Measurements from ENCODE around the gene B4GALT1.

The B4GALT1 gene, protein sequence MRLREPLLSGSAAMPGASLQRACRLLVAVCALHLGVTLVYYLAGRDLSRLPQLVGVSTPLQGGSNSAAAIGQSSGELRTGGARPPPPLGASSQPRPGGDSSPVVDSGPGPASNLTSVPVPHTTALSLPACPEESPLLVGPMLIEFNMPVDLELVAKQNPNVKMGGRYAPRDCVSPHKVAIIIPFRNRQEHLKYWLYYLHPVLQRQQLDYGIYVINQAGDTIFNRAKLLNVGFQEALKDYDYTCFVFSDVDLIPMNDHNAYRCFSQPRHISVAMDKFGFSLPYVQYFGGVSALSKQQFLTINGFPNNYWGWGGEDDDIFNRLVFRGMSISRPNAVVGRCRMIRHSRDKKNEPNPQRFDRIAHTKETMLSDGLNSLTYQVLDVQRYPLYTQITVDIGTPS

GRCh38 chr9:33167084-33167971, at the start of gene B4GALT1:
B4GALT1 (minus strand) TSS chr9:33167336; CDS start chr9:33167169, 167 bp downstream.
- peak; percentile 97 for DNase-seq

GRCh38 chr9:33211695-33212393, 44.7 kb upstream of the B4GALT1 start:
- DNase-seq = no peak

DNA sequence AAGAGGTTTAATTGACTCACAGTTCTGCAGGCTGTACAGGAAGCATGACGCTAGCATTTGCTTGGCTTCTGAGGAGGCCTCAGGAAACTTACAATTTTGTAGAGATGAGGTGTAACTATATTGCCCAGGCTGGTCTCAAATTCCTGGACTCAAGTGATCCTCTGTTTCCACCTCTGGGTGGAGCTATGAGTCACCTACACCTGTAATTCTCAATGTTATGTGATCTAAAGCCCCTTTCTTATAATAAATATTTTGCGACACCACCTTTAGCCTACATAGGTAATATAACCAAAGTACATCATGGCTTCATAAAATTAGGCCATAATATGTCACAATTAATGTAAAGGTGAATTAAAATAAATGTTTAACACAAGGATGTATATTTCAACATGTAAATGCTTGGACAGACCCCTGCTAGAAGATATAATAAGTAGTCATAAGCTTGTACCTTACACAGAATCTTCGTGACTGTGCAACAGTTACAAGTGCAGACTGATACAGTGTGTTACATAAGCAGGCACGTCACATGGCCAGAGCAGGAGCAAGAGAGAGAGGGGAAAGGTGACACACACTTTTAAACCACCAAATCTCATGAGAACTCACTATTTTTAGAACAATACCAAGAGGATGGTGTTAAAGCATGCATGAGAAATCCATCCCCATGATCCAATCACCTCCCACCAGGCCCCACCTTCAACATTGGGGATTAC, 43.0 kb upstream of the B4GALT1 start:
- no peak for DNase-seq

DNA sequence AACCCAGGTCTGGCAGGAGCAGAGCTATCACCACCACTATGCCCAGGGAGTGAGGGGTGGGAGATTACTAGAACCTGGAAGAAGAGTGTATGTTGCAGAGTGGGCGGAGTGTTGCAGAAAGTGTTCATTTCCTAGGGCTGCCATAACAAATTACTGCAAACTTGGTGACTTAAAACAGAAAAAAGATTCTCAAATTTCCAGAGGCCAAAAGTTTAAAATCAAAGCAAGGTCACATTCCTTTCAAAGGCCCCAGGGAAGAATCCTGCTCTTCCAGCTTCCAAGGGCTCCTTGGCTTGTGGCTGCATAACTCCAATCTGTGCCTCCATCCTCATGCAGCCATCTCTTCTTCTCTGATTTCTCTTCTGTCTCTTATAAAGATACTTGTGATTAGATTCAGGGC, 42.3 kb upstream of the B4GALT1 start:
- no peak for DNase-seq

GRCh38 chr9:33202552-33203201, 35.5 kb upstream of the B4GALT1 start:
- peak; percentile 57 for DNase-seq

- no peak for DNase-seq
These were observed 34.9 kb upstream of the B4GALT1 start for GRCh38 chr9:33202018-33202417.

GRCh38 chr9:33198165-33198564, 31.0 kb upstream of the B4GALT1 start:
- DNase-seq = no peak

- DNase-seq = no peak
These were observed 30.4 kb upstream of the B4GALT1 start for GRCh38 chr9:33197279-33198152.

DNA sequence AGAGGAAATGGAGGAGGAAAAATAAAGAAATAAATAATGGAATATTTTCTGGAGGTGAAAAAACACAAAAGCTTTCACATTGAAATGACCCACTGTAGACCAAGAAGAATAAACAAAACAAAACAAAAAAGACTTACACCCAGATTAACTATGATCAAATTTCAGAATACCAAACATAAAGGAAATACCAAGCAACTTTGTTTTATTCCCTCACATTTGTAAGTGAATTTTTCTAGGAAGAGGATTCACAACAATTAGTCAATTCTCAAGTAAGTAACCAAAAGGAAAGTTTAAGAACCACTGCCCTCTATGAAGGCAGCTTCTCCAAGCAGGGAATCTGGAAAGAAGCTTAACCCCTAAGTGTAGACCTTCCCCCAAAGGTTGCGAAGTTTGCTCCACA, 29.6 kb upstream of the B4GALT1 start:
- no peak for DNase-seq

DNA sequence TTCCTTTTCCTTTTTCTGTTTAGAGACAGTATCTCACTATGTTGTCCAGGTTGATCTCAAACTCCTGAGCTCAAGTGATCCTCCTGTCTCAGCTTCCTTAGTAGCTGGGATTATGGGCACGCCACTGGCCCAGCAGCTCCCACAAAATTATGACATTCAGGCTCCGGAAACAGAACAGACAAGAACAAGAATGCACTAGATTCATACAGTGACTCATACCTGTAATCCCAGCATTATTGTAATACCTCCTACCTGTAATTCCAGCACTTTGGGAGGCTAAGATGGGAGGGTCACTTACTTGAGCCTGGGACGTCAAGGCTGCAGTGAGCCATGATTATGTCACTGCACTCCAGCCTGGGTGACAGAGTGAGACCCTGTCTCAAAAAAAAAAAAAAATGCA, 26.7 kb upstream of the B4GALT1 start:
- no peak for DNase-seq

GRCh38 chr9:33192493-33193255, 25.5 kb upstream of the B4GALT1 start:
- no peak for DNase-seq

DNA sequence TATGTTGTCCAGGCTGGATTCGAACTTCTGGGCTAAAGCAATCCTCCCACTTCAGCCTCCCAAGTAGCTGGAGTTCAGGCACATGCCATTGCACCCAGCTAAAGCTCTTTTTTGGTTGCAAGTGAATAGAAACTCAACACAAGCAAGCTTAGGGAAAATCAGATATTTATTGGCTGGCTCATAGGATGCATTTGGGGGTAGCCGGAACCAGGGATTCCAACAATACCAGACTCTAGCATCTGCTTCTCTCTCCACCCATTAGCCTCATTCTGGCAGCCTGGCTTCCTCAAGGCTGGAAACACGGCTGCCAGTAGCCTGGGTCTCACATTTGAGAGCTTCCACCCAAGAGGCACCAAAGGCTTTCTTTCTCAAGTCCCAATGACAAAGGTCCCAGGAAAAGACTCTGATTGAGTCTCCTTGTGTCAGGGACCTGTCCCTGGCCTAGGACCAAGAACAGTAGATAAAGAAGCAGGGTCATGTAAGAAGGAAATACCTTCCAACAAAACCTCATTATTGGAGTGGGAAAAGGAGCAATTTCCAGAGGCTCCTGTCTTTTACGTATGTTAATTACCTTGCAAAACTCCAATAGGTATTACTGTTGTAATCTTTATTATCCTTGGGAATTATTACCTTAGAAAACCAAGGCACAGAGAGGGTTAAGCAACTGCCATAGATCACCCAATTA, 23.0 kb upstream of the B4GALT1 start:
- no peak for DNase-seq

- no peak for DNase-seq
These were observed 22.2 kb upstream of the B4GALT1 start for GRCh38 chr9:33189331-33189791.

- DNase-seq = no peak
These were observed 21.6 kb upstream of the B4GALT1 start for GRCh38 chr9:33188711-33189110.

DNA sequence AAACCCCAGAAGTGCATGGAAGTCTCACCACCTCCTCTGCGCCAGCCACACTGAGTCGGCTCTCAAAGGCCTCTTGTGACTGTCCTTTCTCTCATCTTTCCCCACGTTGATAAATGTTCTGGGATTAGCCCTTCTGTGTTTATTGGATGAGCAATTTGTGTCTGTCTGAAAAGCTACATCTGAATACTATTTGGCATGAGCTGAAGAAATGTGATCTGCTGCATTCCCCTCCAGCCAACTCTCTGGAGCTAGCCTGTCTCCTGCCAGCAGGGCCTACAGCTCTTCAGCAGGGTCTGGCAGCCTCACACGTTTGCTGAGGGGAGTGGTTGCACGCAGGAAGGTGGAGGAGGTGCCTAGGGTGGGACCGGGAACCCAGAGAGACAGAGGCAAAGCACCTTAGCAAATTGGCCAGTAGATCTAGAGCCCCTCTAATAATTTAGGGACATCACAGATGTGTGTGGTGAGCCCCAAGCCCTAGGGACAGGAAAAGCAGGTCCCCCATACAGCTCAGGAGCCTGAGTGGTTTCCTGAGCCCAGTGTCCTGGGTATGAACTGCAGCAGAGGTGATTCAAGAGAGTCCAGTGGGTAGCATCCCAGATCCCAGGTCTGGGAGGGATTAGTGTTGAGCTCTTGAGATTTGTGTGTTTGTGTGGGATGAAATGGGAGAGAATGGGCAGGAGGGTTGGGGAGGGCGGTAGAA, 20.5 kb upstream of the B4GALT1 start:
- no peak for DNase-seq

GRCh38 chr9:33186457-33187168, 19.5 kb upstream of the B4GALT1 start:
- peak; percentile 78 for DNase-seq

DNA sequence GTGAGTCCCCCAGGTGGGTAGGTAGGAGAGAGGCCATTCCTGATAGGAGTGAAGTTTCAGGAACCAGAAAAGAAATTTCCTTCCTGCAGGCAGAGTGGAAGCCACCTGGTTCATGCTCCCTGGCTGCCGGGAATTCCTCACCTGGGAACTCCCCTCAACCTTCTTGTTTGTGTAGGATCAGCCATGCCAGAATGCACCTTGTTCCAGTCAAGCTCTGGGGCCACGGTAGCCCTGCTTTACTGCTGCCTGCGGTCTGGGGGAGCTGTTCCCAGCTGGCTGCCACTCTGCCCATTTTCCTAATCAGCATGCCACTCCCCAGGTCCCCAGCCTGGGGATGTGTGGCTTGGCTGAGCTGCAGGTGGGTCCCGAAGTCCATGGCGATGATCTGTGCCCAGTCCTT, 18.7 kb upstream of the B4GALT1 start:
- DNase-seq = no peak

GRCh38 chr9:33185406-33185805, 18.3 kb upstream of the B4GALT1 start:
- no peak for DNase-seq

All from inflammatory macrophage treated with lipopolysaccharide for 4 hours (primary cell).